HepG2 (cell line): ENCODE data around the gene CDH13. TPM values are rescaled to one million over a fixed set of nuclear protein-coding genes. Genes with fewer than 3 reads are reported as not detected.
A peak's percentile ranks its signal among the peaks of the same experiment; 100 is the strongest.

ENCODE experiments used
- ATAC-seq: fragments of 200-7000 bp; cut with Tn5 transposase; 3 replicates; pipeline ENCODE4 v1.9.1; 2020; ENCODE audit warnings: mild to moderate bottlenecking, moderate library complexity
- BruUV-seq: library from RNA; stranded (reverse); fragments of 400-500 nt; replicated peaks from 2 replicates; lab custom pipeline; 2021; lab: Mats Ljungman, UMichigan
- CTCF ChIA-PET: fragments of 300-600 bp; formaldehyde crosslinking; extraction: SDS; loops from one replicate; lab custom pipeline; 2021; ENCODE audit warnings: low total read pairs, inconsistent platforms, low intra/inter-chr PET ratio; lab: Yijun Ruan, JAX
- POLR2A ChIA-PET: fragments of 350-600 bp; sonication (Branson Sonifier 250); formaldehyde crosslinking; loops from one replicate; lab custom pipeline; 2020; ENCODE audit warnings: antibody characterized with exemption, inconsistent platforms; lab: Yijun Ruan, JAX
- DNase-seq: peaks from one replicate; pipeline ENCODE4 v3.0.0-alpha.2; 2015; ENCODE audit warnings: low spot score
- FAIRE-seq: peaks from 3 replicates; lab custom pipeline; 2011; peaks lifted over from hg19 to GRCh38; lab: Jason Lieb, UNC
- H2AFZ ChIP-seq: one replicate; pipeline ENCODE4 v1.6.1; 2011; ENCODE audit warnings: low read length, inconsistent platforms
- H3K27ac ChIP-seq: fragments of 300-600 bp; 3 replicates; pipeline ENCODE4 v1.8.0; 2011; ENCODE audit warnings: mixed run types, mild to moderate bottlenecking, mixed read lengths, low read length, inconsistent platforms; ENCODE audit not compliant: insufficient read depth; ENCODE audit errors: extremely low read length
- H3K27me3 ChIP-seq, 2 experiments: fragments of 200-600 bp in 1 of 2; 2 replicates in 1 of 2; 3 replicates in 1 of 2; pipeline versions ENCODE4 v1.6.0 to v1.8.0; 2011; ENCODE audit warnings: low read length in 2 of 2, mild to moderate bottlenecking in 2 of 2, moderate library complexity in 2 of 2, inconsistent platforms in 1 of 2; ENCODE audit not compliant: insufficient read depth in 2 of 2, control insufficient read depth in 1 of 2
- H3K36me3 ChIP-seq, 2 experiments: fragments of 200-600 bp in 1 of 2; replicated peaks in 1 of 2; 2 replicates in 1 of 2; 3 replicates in 1 of 2; pipeline versions ENCODE4 v1.5.1 to v1.8.0; 2011; ENCODE audit warnings: low read length in 2 of 2, inconsistent platforms in 1 of 2; ENCODE audit not compliant: insufficient read depth in 2 of 2, control insufficient read depth in 1 of 2
- H3K4me1 ChIP-seq: 2 replicates; pipeline ENCODE4 v1.5.1; 2012; ENCODE audit warnings: low read length, inconsistent platforms; ENCODE audit not compliant: insufficient read depth
- H3K4me2 ChIP-seq: 2 replicates; pipeline ENCODE4 v1.6.0; 2011; ENCODE audit warnings: low read depth, low read length, inconsistent platforms
- H3K4me3 ChIP-seq, 3 experiments: fragments of 200-600 bp in 1 of 3; sonication (generic), shearing (Covaris generic) in 1 of 3; replicated peaks in 1 of 3; 2 replicates each; pipeline ENCODE4 v1.5.1; 2011 to 2016; ENCODE audit warnings: low read length in 3 of 3, inconsistent platforms in 2 of 3, low read depth in 2 of 3, mild to moderate bottlenecking in 2 of 3, control low read depth in 1 of 3, mixed read lengths in 1 of 3; ENCODE audit not compliant: insufficient read depth in 1 of 3
- H3K79me2 ChIP-seq: one replicate; pipeline ENCODE4 v1.6.1; 2011; ENCODE audit warnings: low read length, inconsistent platforms; ENCODE audit not compliant: insufficient read depth
- H3K9ac ChIP-seq: 2 replicates; pipeline ENCODE4 v1.6.0; 2011; ENCODE audit warnings: mild to moderate bottlenecking, low read depth, low read length, inconsistent platforms; ENCODE audit not compliant: insufficient read depth
- H3K9me3 ChIP-seq: 2 replicates; pipeline ENCODE4 v1.5.1; 2012; ENCODE audit warnings: mild to moderate bottlenecking, low read length
- H4K20me1 ChIP-seq: 2 replicates; pipeline ENCODE4 v1.6.0; 2011; ENCODE audit warnings: inconsistent platforms, mild to moderate bottlenecking, low read length, moderate library complexity; ENCODE audit not compliant: insufficient read depth
- CHCHD3 ChIP-seq: sonication (generic); formaldehyde crosslinking; IDR thresholded peaks from 2 replicates; pipeline ENCODE4 v1.8.0; 2022; ENCODE audit warnings: mild to moderate bottlenecking, missing genetic modification reagents, moderate library complexity
- CHD4 ChIP-seq: fragments of 200-600 bp; sonication (generic); IDR thresholded peaks from 2 replicates; pipeline ENCODE4 v1.7.0; 2017; ENCODE audit warnings: mild to moderate bottlenecking, low read length, borderline replicate concordance
- DNMT3B ChIP-seq: conservative IDR thresholded peaks from 2 replicates; pipeline ENCODE4 v1.6.1; 2016; ENCODE audit warnings: missing biosample characterization, control low read depth
- IRF1 ChIP-seq: sonication (generic); formaldehyde crosslinking; IDR thresholded peaks from 2 replicates; pipeline ENCODE4 v1.4.0; 2020; ENCODE audit warnings: low read depth, mild to moderate bottlenecking, missing genetic modification reagents
- KLF15 ChIP-seq: sonication (generic); formaldehyde crosslinking; IDR thresholded peaks from 2 replicates; pipeline ENCODE4 v1.8.1; 2023; ENCODE audit warnings: borderline replicate concordance, mild to moderate bottlenecking, inconsistent platforms, missing genetic modification reagents, mixed read lengths
- KMT2B ChIP-seq: IDR thresholded peaks from 2 replicates; pipeline ENCODE4 v1.6.1; 2016; ENCODE audit warnings: missing genetic modification reagents, missing compliant biosample characterization
- PATZ1 ChIP-seq: sonication (generic); formaldehyde crosslinking; IDR thresholded peaks from 2 replicates; pipeline ENCODE4 v1.4.0; 2020; ENCODE audit warnings: missing genetic modification reagents
- TMF1 ChIP-seq: sonication (generic); formaldehyde crosslinking; IDR thresholded peaks from 2 replicates; pipeline ENCODE4 v1.8.1; 2022; ENCODE audit warnings: low read depth, missing genetic modification reagents
- TSC22D2 ChIP-seq: sonication (generic); formaldehyde crosslinking; IDR thresholded peaks from 2 replicates; pipeline ENCODE4 v1.5.1; 2020; ENCODE audit warnings: missing genetic modification reagents, mild to moderate bottlenecking, borderline replicate concordance
- WIZ ChIP-seq: sonication (generic); formaldehyde crosslinking; IDR thresholded peaks from 2 replicates; pipeline ENCODE4 v1.5.1; 2020; ENCODE audit warnings: mild to moderate bottlenecking, missing genetic modification reagents
- ZBTB49 ChIP-seq: sonication (generic); formaldehyde crosslinking; IDR thresholded peaks from 2 replicates; pipeline ENCODE4 v1.4.0; 2020; ENCODE audit warnings: missing genetic modification reagents, borderline replicate concordance
- ZFP41 ChIP-seq: sonication (generic); formaldehyde crosslinking; IDR thresholded peaks from 2 replicates; pipeline ENCODE4 v1.4.0; 2020; ENCODE audit warnings: mild to moderate bottlenecking, missing genetic modification reagents, borderline replicate concordance
- ZNF569 ChIP-seq: sonication (generic); formaldehyde crosslinking; IDR thresholded peaks from 2 replicates; pipeline ENCODE4 v1.5.0; 2020; ENCODE audit warnings: mild to moderate bottlenecking, missing genetic modification reagents, moderate library complexity, borderline replicate concordance
- ZNF670 ChIP-seq: sonication (generic); formaldehyde crosslinking; IDR thresholded peaks from 2 replicates; pipeline ENCODE4 v1.8.0; 2022; ENCODE audit warnings: mild to moderate bottlenecking, missing genetic modification reagents, borderline replicate concordance
- ZNF747 ChIP-seq: sonication (generic); formaldehyde crosslinking; IDR thresholded peaks from 2 replicates; pipeline ENCODE4 v1.8.1; 2023; ENCODE audit warnings: missing genetic modification reagents, mild to moderate bottlenecking, borderline replicate concordance
- ZSCAN25 ChIP-seq: sonication (generic); formaldehyde crosslinking; IDR thresholded peaks from 2 replicates; pipeline ENCODE4 v1.8.0; 2022; ENCODE audit warnings: mild to moderate bottlenecking, missing genetic modification reagents
- WGBS: methylation state at CpG from one replicate; pipeline ENCODE4 v1.1.6; 2017; ENCODE audit warnings: low lambda C conversion rate; 5-methylcytosine and 5-hydroxymethylcytosine counted together
- in situ Hi-C: cut with HindIII; loops from 2 replicates; pipeline ENCODE4 v1.10.0; 2017; ENCODE audit warnings: low pct_unique_long_range_greater_than_20kb; ENCODE audit not compliant: extremely low pct_ligation_motif_present
- intact Hi-C: fragments of 100-400 bp; cut with micrococcal nuclease; formaldehyde crosslinking; loops from one replicate; pipeline ENCODE4 v1.10.0; 2022; ENCODE audit not compliant: unreplicated experiment
- polyA plus RNA-seq, 8 experiments: library from polyadenylated mRNA; depleted of rRNA in 3 of 8; stranded (reverse) in 7 of 8; unstranded in 1 of 8; fragments of >200 nt; fragmentation: Illumina TruSeq in 4 of 8; extraction: Trizol in 4 of 8; gene quantifications; 2 replicates each; pipeline versions ENCODE4 v1.2.1 to v1.2.3, GENCODE V29; 2011 to 2016; ENCODE audit warnings: low read depth in 4 of 8, missing spikeins in 1 of 8, mixed read lengths in 1 of 8; ENCODE audit not compliant: insufficient read depth in 1 of 8
- total RNA-seq, 5 experiments: library from RNA; depleted of rRNA; stranded (reverse); fragments of >200 nt; fragmentation: Illumina TruSeq; extraction: Trizol; gene quantifications; 2 replicates each; pipeline ENCODE4 v1.2.3, GENCODE V29; 2016; ENCODE audit warnings: low read depth in 1 of 5

Gene CDH13
- total and polyA plus RNA-seq, 2 of the 13 experiments (the other 11 are each of a cell fraction or from before 2014, with no cell fraction given) = not detected

GRCh38 chr16:83701494-83701893 is 1074.7 kb downstream of the CDH13 start:
- peak; percentile 66 for ATAC-seq
- Histone ChIP-seq H3K9me3 (no peaks in the 10 kb centered on the region), H3K9ac (no peak overlapping the region), H3K4me3 (no peak overlapping the region), H3K27ac (no peak overlapping the region), H4K20me1 (no peaks in the 10 kb centered on the region), H3K4me1 (no peaks in the 10 kb centered on the region), H3K4me2 (no peak overlapping the region), H2AFZ (no peak overlapping the region), H3K36me3 (no peaks in the 10 kb centered on the region), H3K27me3 (peaks cover 0 to 4% of the 10 kb centered on the region in 2 experiments; a peak in 1 of 5 replicates), H3K79me2 (no peaks in the 10 kb centered on the region)
- CTCF ChIA-PET = no interaction called here
- no peak for FAIRE-seq
- no TSS peak for BruUV-seq
- in situ Hi-C loops (no loop called here), intact Hi-C loops (no loop called here)
- POLR2A ChIA-PET = no interaction called here
- 20% methylated on average over 9 of the region's 9 CpGs for WGBS
- DNase-seq = peak; percentile 33
- TF ChIP-seq DNMT3B (CRISPR knock-in tag) = no peak
- no peak for TF ChIP-seq KLF15 (CRISPR knock-in tag)
- no peak for TF ChIP-seq ZNF569 (CRISPR knock-in tag)
- TF ChIP-seq PATZ1 (CRISPR knock-in tag) = no peak
- no peak for TF ChIP-seq ZNF670 (CRISPR knock-in tag)
- TF ChIP-seq TSC22D2 (CRISPR knock-in tag) = peak; percentile 71; the same call in 1 of the 2 replicates
- 0 out of 2 replicates have a peak, but pooled peaks have one; percentile 30 for TF ChIP-seq KMT2B
- TF ChIP-seq CHD4 = no peak
- no peak for TF ChIP-seq ZFP41
- 0 out of 2 replicates have a peak, but pooled peaks have one; percentile 48 for TF ChIP-seq CHCHD3 (CRISPR knock-in tag)
- no peak for TF ChIP-seq TMF1 (CRISPR knock-in tag)
- TF ChIP-seq ZNF747 = no peak
- TF ChIP-seq ZBTB49 (CRISPR knock-in tag) = 0 out of 2 replicates have a peak, but pooled peaks have one; percentile 77
- TF ChIP-seq ZSCAN25 = no peak
- no peak for TF ChIP-seq IRF1
- TF ChIP-seq WIZ (CRISPR knock-in tag) = peak; percentile 97
